ENCODE measurements around the gene GNG7. TPM values are rescaled to one million over a fixed set of nuclear protein-coding genes. Genes with fewer than 3 reads are reported as not detected.
"Not testable (repeated sequence)": the region's sequence is repeated elsewhere in the genome, so short reads cannot be mapped to it uniquely, and the experiment has no call there.

The GNG7 gene
- total RNA-seq, 2 experiments from 2014 or later, result 1.1 to 1.2 TPM

- POLR2A ChIA-PET, result no interaction called here
- Mint-ChIP-seq H3K27ac (no peak overlapping the region), H3K36me3 (ENCODE audit: low read depth) (no peaks in the 10 kb centered on the region), H3K4me1 (peaks cover 2% of the 10 kb centered on the region), H3K9me3 (peaks cover 10% of the 10 kb centered on the region), H3K27me3 (peaks cover 4% of the 10 kb centered on the region), H3K4me3 (no peak overlapping the region)
- CTCF ChIA-PET, result no interaction called here
- no peak for DNase-seq
Measured at GRCh38 chr19:2714531-2715269, 12.2 kb upstream of the GNG7 start.

GRCh38 chr19:2714102-2714501 lies 11.6 kb upstream of the GNG7 start:
- CTCF ChIA-PET; H3K36me3 Mint-ChIP-seq (ENCODE audit: low read depth); H3K27me3 Mint-ChIP-seq; POLR2A ChIA-PET; H3K4me1 Mint-ChIP-seq; H3K27ac Mint-ChIP-seq; DNase-seq; H3K4me3 Mint-ChIP-seq: not testable (repeated sequence)
- peaks cover 10% of the 10 kb centered on the region for H3K9me3 Mint-ChIP-seq

GRCh38 chr19:2713170-2713569 lies 10.7 kb upstream of the GNG7 start:
- H3K36me3 Mint-ChIP-seq (ENCODE audit: low read depth); DNase-seq; H3K4me3 Mint-ChIP-seq; H3K27ac Mint-ChIP-seq; CTCF ChIA-PET; H3K27me3 Mint-ChIP-seq; POLR2A ChIA-PET; H3K4me1 Mint-ChIP-seq: not testable (repeated sequence)
- H3K9me3 Mint-ChIP-seq, result peaks cover 10% of the 10 kb centered on the region

- Mint-ChIP-seq H3K27ac (no peak overlapping the region), H3K4me1 (peaks cover 2% of the 10 kb centered on the region)
Measured at GRCh38 chr19:2711875-2712205, 9.3 kb upstream of the GNG7 start.

GRCh38 chr19:2711172-2711874 lies 8.8 kb upstream of the GNG7 start:
- POLR2A ChIA-PET, result no interaction called here
- no peaks in the 10 kb centered on the region for H3K36me3 Mint-ChIP-seq (ENCODE audit: low read depth)
- CTCF ChIA-PET, result interaction anchor here (1.2 kb wide), 1 partner anchor 70 kb away, joined by 4 read pairs; no protein-coding TSS in a partner anchor
- no peak overlapping the region for H3K27ac Mint-ChIP-seq
- H3K27me3 Mint-ChIP-seq, result no peaks in the 10 kb centered on the region
- H3K9me3 Mint-ChIP-seq, result peaks cover 10% of the 10 kb centered on the region
- DNase-seq, result no peak
- no peak overlapping the region for H3K4me3 Mint-ChIP-seq
- peaks cover 2% of the 10 kb centered on the region for H3K4me1 Mint-ChIP-seq

More at GRCh38 chr19:2711875-2712205, 9.3 kb upstream of the GNG7 start:
- no peak overlapping the region for H3K4me3 Mint-ChIP-seq
- no peak for DNase-seq
- POLR2A ChIA-PET, result no interaction called here
- H3K36me3 Mint-ChIP-seq (ENCODE audit: low read depth), result no peaks in the 10 kb centered on the region
- peaks cover 10% of the 10 kb centered on the region for H3K9me3 Mint-ChIP-seq
- no peaks in the 10 kb centered on the region for H3K27me3 Mint-ChIP-seq
- CTCF ChIA-PET, result interaction anchor here (1.2 kb wide), 1 partner anchor 70 kb away, joined by 4 read pairs; no protein-coding TSS in a partner anchor

- Mint-ChIP-seq H3K4me3 (no peak overlapping the region), H3K9me3 (no peaks in the 10 kb centered on the region), H3K4me1 (peaks cover 7% of the 10 kb centered on the region), H3K27me3 (peaks cover under 1% of the 10 kb centered on the region), H3K36me3 (ENCODE audit: low read depth) (no peaks in the 10 kb centered on the region), H3K27ac (no peak overlapping the region)
- ChIA-PET POLR2A (interaction anchor here (0.6 kb wide), 1 partner anchor 230 kb away, joined by 3 read pairs; the partner anchor contains the start of gene GADD45B), CTCF (interaction anchor here (0.6 kb wide), 2 partner anchors 86 to 714 kb away, joined by 3 read pairs; no protein-coding TSS in a partner anchor)
- DNase-seq, result no peak
Measured at GRCh38 chr19:2706251-2706650, 3.8 kb upstream of the GNG7 start.

- Mint-ChIP-seq H3K4me3 (no peak overlapping the region), H3K27me3 (peaks cover 4% of the 10 kb centered on the region), H3K27ac (no peak overlapping the region), H3K4me1 (peaks cover 13% of the 10 kb centered on the region), H3K36me3 (ENCODE audit: low read depth) (no peaks in the 10 kb centered on the region), H3K9me3 (no peaks in the 10 kb centered on the region)
- CTCF ChIA-PET, result interaction anchor here (3.2 kb wide), 1 partner anchor 55 kb away, joined by 8 read pairs; no protein-coding TSS in a partner anchor
- DNase-seq, result no peak
- POLR2A ChIA-PET, result interaction anchor here (0.6 kb wide), 1 partner anchor 152 kb away, joined by 3 read pairs; no protein-coding TSS in a partner anchor
Measured at GRCh38 chr19:2703691-2704216, 1.3 kb upstream of the GNG7 start.

- peak overlapping the region; percentile 61 for H3K4me3 Mint-ChIP-seq
- ChIA-PET POLR2A (interaction anchor here (0.6 kb wide), 1 partner anchor 151 kb away, joined by 3 read pairs; no protein-coding TSS in a partner anchor), CTCF (interaction anchor here (3.2 kb wide), 1 partner anchor 55 kb away, joined by 8 read pairs; no protein-coding TSS in a partner anchor)
- no peak overlapping the region for H3K27ac Mint-ChIP-seq
- peaks cover 4% of the 10 kb centered on the region for H3K27me3 Mint-ChIP-seq
- no peaks in the 10 kb centered on the region for H3K9me3 Mint-ChIP-seq
- no peaks in the 10 kb centered on the region for H3K36me3 Mint-ChIP-seq (ENCODE audit: low read depth)
- no peak for DNase-seq
- peaks cover 16% of the 10 kb centered on the region for H3K4me1 Mint-ChIP-seq
Measured at GRCh38 chr19:2703077-2703437, 563 bp upstream of the GNG7 start.

GRCh38 chr19:2701361-2702169 lies 929 bp downstream of the GNG7 start:
- H3K27ac Mint-ChIP-seq, result no peak overlapping the region
- peaks cover 16% of the 10 kb centered on the region for H3K4me1 Mint-ChIP-seq
- no peaks in the 10 kb centered on the region for H3K36me3 Mint-ChIP-seq (ENCODE audit: low read depth)
- no peak for DNase-seq
- CTCF ChIA-PET, result interaction anchor here (1.3 to 3.2 kb wide), 2 partner anchors 38 to 53 kb away, joined by 4 to 8 read pairs; no protein-coding TSS in a partner anchor
- peaks cover 4% of the 10 kb centered on the region for H3K27me3 Mint-ChIP-seq
- H3K9me3 Mint-ChIP-seq, result no peaks in the 10 kb centered on the region
- POLR2A ChIA-PET, result no interaction called here
- peak overlapping the region; percentile 43 for H3K4me3 Mint-ChIP-seq

- no peak for DNase-seq
- Mint-ChIP-seq H3K4me3 (peak overlapping the region; percentile 16), H3K9me3 (no peaks in the 10 kb centered on the region), H3K4me1 (peaks cover 16% of the 10 kb centered on the region), H3K27ac (no peak overlapping the region), H3K36me3 (ENCODE audit: low read depth) (no peaks in the 10 kb centered on the region), H3K27me3 (peaks cover 4% of the 10 kb centered on the region)
- POLR2A ChIA-PET, result no interaction called here
- CTCF ChIA-PET, result interaction anchor here (0.6 to 3.2 kb wide), 3 partner anchors 38 to 1282 kb away, joined by 3 to 8 read pairs (median 4); no protein-coding TSS in a partner anchor
Measured at GRCh38 chr19:2700660-2701360, 1.7 kb downstream of the GNG7 start.

- Mint-ChIP-seq H3K9me3 (no peaks in the 10 kb centered on the region), H3K27ac (no peak overlapping the region), H3K4me1 (peaks cover 16% of the 10 kb centered on the region), H3K36me3 (ENCODE audit: low read depth) (no peaks in the 10 kb centered on the region), H3K27me3 (peaks cover 4% of the 10 kb centered on the region), H3K4me3 (no peak overlapping the region)
- ChIA-PET CTCF (no interaction called here), POLR2A (no interaction called here)
- DNase-seq, result no peak
Measured at GRCh38 chr19:2699413-2700140, 2.9 kb downstream of the GNG7 start.

Data from activated CD4-positive, alpha-beta T cell treated with anti-CD3 and anti-CD28 coated beads, Interleukin-2, amount 10 ng/mL, durations not matched to agents 7 days and 5 days (primary cell).